GM15510 (cell line): Measurements from ENCODE around the gene TBC1D1.

Source experiments
- POLR2A ChIP-seq: IDR thresholded peaks from 3 replicates; pipeline ENCODE4 v1.6.1; 2011; ENCODE audit warnings: borderline replicate concordance; ENCODE audit not compliant: insufficient read length; ENCODE audit errors: extremely low read depth

TBC1D1 gene

DNA sequence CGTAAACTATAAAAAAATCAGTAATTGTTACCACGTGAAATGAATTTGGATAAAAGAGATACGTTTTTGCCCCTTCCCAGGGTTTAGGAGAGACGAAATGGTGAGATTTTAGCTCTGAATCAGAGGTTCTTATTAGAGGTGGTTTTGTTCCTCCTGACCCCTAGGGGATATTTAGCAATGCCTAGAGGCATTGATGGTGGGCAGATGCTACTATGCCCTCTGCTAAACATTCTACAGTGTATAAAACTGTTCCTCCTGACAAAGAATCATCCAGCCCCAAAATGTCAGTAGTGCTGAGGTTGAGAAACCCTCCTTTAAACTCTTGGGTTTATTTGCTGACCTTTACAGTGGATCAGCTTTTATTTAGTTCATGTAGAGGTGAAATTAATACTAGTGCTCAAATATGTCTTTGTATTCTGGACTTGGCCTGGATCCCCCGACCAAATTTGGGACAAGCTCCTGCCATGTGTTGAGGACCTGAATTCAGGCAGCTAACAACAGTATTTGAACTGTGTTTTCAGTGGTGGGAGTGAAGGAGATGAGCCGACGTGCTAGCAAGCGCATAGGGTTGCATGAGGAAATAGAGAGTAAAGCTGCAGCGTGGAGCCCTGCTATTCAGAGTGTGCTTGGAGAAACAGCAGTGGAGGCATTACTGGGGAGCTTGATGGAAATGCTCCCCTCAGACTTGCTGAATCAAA, 195.4 kb downstream of the TBC1D1 start:
- TF ChIP-seq POLR2A, result no peak

DNA sequence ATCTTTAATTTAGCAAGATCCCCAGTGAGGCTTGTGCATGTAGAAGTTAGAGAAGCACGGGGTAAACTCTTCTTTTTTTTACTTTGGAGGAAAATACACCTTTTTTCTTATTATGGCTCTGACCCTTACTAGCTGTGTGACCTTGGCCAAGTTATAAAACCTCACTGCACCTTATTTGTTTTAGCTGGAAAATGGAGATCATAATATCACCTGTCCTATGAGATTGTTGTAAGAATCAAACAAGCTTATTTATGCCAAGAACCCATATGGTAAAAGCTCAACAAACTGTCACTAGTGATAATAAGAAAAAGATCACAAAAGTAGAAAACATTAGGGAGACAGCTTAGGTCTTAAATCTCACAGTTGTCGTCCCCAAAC, 196.0 kb downstream of the TBC1D1 start:
- no peak for TF ChIP-seq POLR2A

DNA sequence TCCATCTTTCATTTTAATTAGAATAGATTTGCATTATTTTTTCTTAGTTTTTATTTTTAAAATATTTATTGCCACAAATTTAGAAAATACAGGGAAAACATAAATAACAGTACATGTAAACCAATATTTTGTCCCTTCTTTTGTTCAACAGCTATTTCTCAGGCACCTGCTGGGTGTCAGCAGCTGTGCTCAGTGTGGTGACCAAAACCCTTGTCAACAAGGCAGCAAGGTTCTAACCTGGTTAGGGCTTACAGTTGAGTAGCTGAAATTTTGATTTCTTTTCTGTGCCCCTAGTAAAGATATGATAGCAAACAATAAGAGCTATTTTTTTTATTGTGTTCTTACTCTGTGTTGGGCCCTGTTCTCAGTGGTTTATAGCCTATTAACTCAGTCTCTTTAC, 197.4 kb downstream of the TBC1D1 start:
- TF ChIP-seq POLR2A, result no peak

DNA sequence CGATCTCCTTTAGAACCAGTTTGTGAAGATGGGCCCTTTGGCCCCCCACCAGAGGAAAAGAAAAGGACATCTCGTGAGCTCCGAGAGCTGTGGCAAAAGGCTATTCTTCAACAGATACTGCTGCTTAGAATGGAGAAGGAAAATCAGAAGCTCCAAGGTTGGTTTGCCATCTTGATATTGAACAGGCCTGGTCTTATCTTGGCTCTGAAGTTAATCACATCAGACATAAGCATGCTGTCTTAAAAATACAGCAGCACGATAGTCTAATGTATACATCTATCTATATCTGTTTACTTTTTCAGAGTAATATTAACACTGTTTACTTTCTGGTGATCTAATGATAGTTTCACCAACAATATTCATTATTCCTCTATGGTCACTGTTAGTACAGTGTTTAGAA, 199.1 kb downstream of the TBC1D1 start:
- no peak for TF ChIP-seq POLR2A

DNA sequence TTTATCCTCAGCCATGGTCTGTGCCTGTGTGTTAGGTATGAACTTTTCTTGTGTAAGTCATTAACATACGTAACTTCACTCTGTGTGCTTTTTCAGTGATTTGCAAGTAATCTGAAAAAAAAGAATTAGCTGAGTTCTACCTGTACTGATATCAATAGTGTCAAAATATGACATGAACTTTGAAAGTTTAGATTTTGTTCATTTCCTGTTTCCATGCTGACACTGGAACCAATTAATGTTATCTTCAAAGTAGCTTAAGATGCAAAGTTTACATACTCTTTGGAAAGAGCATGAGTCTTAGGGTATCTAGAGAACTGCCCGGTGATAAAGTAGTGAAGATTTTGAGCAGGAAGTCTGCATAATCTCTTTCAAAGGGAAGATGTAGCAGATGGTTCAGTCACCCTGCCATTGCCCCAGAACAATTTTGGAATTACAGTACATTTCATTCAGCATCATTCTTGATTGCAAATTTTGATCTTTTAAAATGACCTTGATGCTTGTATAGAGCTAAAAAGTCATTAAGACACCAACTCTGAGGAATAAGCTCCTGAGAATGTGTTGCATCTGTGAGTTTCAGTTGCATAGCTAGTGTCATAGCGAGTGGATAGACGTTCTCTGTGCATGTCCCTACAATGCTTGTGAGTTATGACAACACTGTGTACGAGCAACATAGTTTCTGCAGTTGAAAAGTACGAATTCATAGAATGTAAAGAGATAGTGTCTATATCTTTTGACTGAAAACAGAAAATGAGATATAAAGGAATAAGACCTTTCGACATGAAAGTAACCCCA, 199.8 kb downstream of the TBC1D1 start:
- TF ChIP-seq POLR2A, result no peak

DNA sequence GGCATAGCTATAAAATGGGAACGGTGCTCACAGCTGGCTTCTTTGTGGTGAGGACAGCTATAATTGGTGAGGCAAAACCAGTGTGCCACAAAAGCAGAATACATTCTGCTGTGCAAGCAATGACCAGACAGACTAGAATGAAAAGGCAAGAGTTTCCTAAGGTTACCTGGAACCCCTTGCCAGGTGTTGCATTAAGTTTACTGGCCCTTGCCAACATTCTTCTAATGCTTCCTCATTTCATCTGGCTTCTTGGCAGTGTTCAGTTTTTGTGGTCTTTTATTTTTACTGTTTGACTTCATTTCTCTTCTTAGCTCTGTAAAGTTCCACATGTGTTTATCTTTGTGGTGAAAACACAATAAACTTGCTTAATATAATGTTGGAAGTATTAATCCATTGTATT, 200.8 kb downstream of the TBC1D1 start:
- TF ChIP-seq POLR2A, result no peak

DNA sequence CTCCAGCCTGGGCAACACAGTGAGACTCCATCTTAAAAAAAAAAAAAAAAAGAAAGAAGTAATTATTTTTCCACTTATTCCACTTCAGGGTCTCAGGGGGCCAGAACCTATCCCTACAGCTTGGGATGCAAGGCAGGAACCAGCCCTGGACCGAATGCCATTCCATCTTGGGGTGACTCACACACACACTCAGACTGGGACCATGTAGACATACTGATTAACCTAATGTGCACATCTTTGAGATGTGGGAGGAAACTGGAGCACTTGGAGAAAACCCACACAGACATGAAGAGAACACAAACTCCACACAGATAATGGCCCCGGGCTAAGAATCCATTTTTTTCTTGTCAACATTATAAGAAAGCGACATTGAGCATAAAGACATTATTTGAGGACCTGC, 201.8 kb downstream of the TBC1D1 start:
- no peak for TF ChIP-seq POLR2A

DNA sequence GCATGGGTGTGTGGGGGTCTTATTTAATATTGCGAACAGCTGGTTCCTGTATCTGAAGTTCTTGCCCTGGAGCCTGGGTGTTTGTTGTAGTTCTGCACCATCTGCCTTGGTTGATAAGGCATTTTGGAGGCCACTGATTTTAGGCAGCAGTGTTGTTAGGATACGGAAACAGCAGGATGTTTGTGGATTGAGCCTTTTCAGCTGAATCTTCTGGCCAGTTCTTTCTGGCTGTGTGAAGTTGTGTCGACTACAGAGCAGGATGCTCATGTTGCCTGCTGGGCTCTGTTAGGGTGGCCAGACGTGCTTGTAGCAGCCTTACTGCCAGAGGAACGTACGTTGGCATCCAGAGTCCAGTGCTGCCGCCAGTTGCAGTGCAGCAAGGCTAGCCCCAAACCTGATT, 203.5 kb downstream of the TBC1D1 start:
- TF ChIP-seq POLR2A, result no peak

DNA sequence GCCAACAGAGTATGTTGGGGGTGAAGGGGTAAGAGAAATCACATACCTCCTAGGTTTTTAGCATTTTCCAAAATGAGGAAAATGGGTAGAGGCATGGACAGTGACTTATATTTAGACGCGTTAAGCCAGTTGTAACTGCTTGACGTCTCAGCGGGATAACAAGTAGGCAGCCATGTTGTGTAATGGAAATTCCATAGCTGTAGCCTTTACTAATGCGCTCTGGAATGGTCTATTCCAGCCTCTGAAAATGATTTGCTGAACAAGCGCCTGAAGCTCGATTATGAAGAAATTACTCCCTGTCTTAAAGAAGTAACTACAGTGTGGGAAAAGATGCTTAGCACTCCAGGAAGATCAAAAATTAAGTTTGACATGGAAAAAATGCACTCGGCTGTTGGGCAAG, 204.8 kb downstream of the TBC1D1 start:
- TF ChIP-seq POLR2A, result no peak

DNA sequence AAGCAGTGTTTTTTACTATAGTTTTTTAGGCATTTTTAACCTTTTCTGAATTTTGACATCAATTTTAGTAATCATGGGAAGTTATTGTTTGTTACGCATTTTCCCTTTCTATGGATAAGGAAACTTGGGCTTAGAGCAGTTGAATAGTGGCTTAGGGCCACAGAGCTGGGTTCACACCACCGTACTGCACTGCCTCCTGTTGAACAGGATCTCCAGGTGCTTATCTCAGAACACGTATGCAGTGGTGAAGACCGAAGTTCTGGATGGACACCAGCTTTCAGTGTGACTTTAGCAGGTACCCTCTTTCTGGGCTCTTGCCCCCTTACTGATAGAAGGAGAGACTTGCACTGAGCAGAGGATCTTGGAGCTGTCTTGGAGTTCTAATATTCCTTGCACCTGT, 206.9 kb downstream of the TBC1D1 start:
- no peak for TF ChIP-seq POLR2A

DNA sequence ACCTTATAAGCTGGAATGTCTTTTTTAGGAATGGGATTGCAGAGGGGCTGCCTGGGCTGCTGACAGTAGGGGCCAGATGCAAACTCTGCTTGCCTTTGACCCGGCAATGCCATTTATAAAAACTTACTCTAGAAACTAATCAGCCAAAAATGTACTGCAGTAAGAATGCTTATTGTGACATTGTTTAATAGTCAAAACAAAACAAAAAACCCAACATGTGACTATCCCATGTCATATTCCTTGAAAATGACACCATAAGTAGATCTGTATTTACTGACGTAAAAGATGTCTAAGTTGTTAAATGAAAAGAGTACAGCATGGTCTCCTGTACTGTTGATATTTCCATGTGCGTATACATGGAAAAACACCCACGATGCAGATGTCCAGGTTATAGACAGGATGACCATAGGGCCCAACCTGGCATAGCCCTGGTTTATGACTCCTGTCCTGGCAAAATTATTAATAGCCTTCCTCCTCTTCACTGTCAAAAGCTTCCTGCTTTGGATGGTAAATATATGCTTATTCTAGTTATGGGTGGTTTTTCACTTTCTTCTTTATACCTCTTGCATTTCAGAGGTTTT, 208.2 kb downstream of the TBC1D1 start:
- TF ChIP-seq POLR2A, result no peak

DNA sequence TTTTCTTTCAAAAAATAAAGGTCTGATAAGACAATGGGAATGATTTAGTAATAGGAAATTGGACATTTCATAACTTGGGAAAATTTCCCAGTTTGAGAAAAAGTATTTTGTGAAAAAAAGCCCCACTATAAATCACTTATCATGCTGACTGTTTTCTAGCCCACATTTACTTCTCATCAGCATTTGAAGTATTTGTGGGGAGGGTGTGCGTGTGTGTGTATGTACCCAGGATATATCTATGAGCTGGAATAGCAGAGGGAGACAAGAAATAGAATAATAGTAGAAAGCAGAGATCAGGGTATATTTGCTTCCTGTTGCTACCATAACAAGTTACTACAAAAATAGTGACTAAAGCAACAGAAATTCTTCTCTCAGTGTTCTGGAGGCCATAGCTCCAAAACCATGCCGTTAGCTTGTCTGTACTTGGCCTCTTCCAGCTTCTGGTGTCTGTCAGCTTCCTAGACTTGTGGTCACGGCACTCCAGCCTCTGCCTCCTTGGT, 209.1 kb downstream of the TBC1D1 start:
- TF ChIP-seq POLR2A, result no peak

DNA sequence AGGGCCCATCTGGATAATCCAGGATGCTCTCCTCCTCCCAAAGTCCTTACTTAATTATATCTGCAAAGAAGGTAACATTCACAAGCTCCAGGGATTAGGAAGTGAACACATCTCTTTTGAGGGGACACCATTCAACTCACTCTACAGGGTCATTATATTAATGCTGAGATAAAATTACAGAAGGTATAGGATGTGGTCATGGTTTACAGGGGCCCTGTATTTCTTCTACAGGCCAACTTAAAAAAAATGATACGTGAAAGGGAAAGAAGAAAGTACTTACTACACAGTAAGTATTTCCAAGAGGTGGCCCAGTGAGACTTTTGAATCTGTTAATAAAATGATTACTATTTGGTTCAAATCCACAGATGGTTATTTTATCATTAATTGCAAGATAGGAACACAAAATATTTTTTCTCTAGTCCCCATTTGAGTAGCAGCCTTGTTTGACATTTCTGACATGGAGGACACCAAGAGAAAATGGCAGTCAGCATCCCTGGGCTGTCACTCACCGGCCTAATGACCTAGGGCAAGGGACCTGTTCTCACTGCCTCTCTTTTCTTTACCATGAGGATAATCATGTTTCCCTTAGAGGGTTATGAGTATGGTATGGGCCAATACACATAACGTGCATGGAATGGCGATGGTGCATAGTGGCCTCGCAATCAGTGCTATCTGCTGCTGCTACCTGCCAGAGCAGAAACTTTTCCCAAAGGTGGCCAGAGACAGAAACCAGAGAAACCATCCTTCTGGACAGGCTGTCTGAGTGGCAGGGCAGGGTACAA, 209.8 kb downstream of the TBC1D1 start:
- no peak for TF ChIP-seq POLR2A

DNA sequence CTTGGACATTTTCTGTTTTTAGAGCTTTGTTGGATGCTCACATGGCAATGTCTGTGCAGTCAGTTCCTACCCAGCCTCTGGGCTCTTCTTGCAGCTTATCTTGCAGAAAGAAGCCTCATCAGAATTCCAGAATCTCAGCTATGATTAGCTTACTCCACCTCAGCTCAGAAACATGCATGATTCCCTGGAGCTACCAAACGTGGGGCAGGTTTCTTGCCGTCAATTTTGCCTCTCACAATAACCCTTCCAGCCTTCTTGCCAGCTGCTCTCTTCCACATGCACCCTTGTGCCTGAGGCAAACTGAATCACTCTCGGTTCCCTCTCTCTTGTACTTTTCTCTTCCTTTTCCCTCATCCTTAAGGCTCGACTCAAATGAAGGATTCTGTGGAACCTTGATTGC, 210.7 kb downstream of the TBC1D1 start:
- TF ChIP-seq POLR2A, result no peak

DNA sequence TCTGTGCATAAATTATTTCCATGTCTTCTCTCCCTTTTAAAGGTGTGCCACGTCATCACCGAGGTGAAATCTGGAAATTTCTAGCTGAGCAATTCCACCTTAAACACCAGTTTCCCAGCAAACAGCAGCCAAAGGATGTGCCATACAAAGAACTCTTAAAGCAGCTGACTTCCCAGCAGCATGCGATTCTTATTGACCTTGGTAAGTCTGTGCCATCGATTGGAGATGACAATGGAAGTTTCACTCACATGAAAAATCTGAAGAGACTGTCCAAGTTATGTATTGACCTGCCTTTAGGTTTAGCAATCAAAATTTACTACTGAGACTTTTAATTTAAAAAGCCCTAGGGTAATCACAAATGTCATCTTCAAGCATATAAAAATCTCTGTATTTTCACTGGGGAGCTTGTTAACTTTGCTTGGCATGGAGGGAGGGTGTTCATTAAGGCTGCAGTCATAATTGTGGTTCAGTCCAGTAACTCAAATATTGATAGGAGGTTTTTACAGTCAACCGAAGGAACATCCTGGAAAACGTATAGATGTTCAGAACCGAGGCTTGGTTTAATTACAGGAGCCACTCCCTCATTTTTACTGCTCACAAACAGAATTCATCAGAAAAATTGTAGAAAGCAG, 212.2 kb downstream of the TBC1D1 start:
- no peak for TF ChIP-seq POLR2A

DNA sequence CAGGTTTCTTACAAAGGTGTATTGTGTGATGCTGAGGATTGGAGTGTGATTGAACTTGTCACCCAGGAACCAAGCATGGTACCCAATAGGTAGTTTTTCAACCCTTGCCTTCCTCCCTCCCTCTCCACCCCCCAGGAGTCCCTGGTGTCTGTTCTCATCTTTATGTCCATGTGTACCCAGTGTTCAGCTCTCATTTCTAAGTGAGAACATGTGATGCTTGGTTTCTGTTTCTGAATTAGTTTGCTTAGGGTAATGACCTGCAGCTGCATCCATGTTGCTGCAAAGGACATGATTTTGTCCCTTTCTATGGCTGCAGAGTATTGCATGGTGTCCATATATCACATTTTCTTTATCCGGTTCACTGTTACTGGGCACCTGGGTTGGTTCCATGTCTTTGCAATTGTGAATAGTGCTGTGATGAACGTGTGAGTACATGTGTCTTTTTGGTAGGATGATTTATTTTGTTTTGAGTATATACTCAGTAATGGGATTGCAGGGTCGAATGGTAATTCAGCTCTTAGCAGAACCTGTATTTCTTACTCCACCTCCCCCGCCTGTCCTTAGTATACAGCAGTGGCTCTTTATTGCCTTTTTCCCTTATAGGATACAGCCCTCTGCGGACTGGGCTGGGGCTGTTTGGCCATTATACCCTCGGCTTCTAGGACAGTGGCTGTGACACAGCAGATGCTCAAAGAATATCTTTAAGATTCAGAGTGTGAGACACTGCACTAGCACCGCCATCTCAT, 214.8 kb downstream of the TBC1D1 start:
- TF ChIP-seq POLR2A, result no peak
